GM19035 (cell line): ENCODE data around the gene ITGBL1.
A peak's percentile ranks its signal among the peaks of the same experiment; 100 is the strongest.

ENCODE experiments used
- ATAC-seq: cut with Tn5 transposase; IDR thresholded peaks from one replicate; pipeline ENCODE4 v1.9.1; 2021; ENCODE audit not compliant: unreplicated experiment

Gene ITGBL1

GRCh38 chr13:101451641-101452040, 834 bp upstream of the ITGBL1 start:
- ATAC-seq = no peak

GRCh38 chr13:101453784-101454201, 1.3 kb downstream of the ITGBL1 start:
- peak; percentile 39 for ATAC-seq

GRCh38 chr13:101454767-101455166, 2.3 kb downstream of the ITGBL1 start:
- ATAC-seq = no peak

GRCh38 chr13:101455863-101456262, 3.4 kb downstream of the ITGBL1 start:
- no peak for ATAC-seq

GRCh38 chr13:101457176-101457575, 4.7 kb downstream of the ITGBL1 start:
- ATAC-seq = no peak

GRCh38 chr13:101465877-101466276, 13.4 kb downstream of the ITGBL1 start:
- no peak for ATAC-seq

- no peak for ATAC-seq
Observed at GRCh38 chr13:101467415-101467814, 14.9 kb downstream of the ITGBL1 start.

GRCh38 chr13:101473458-101473857, 21.0 kb downstream of the ITGBL1 start:
- ATAC-seq = no peak

- no peak for ATAC-seq
Observed at GRCh38 chr13:101474419-101474957, 22.0 kb downstream of the ITGBL1 start.

- ATAC-seq = no peak
Observed at GRCh38 chr13:101475536-101475935, 23.1 kb downstream of the ITGBL1 start.

- no peak for ATAC-seq
Observed at GRCh38 chr13:101481421-101481820, 28.9 kb downstream of the ITGBL1 start.

GRCh38 chr13:101486708-101487437, 34.4 kb downstream of the ITGBL1 start:
- ATAC-seq = no peak

- no peak for ATAC-seq
Observed at GRCh38 chr13:101487438-101487830, 35.0 kb downstream of the ITGBL1 start.

- ATAC-seq = no peak
Observed at GRCh38 chr13:101488734-101489133, 36.3 kb downstream of the ITGBL1 start.

- ATAC-seq = no peak
Observed at GRCh38 chr13:101489643-101490405, 37.3 kb downstream of the ITGBL1 start.

GRCh38 chr13:101490406-101491015, 38.0 kb downstream of the ITGBL1 start:
- no peak for ATAC-seq

GRCh38 chr13:101492251-101492910, 39.9 kb downstream of the ITGBL1 start:
- ATAC-seq = no peak

GRCh38 chr13:101493541-101493940, 41.1 kb downstream of the ITGBL1 start:
- ATAC-seq = no peak

- no peak for ATAC-seq
Observed at GRCh38 chr13:101499406-101499805, 46.9 kb downstream of the ITGBL1 start.

GRCh38 chr13:101502618-101503017, 50.1 kb downstream of the ITGBL1 start:
- no peak for ATAC-seq

- ATAC-seq = no peak
Observed at GRCh38 chr13:101511161-101511560, 58.7 kb downstream of the ITGBL1 start.
